ENCODE results near the gene HRH1.
A peak's percentile ranks its signal among the peaks of the same experiment; 100 is the strongest.

HRH1 gene

DNA sequence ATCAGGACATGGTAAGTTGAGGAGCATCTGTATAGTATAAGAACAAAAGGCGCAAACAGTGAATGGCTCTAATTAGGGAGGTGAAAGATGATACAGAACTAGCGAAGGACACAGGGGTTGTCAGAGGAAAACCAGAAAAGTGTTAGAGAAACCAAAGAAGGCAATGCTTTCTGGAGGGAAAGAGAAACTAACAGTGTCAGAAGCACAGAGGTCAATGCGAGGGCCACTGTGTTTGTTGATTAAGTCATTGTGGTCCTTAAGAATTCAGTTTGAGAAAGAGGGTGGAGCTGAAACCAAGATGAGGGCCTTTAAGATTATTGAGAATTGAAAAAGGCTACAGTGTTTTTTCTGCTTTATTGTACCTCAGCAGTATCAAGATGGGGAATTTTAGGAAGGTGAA lies 146.7 kb downstream of the HRH1 start:
- Histone ChIP-seq H3K4me3 (no peak overlapping the region), H4K20me1 (peaks cover 9% of the 10 kb centered on the region; the same call in 1 of the 2 replicates), H3K27me3 (no peaks in the 10 kb centered on the region), H3K4me1 (peaks cover 12% of the 10 kb centered on the region), H3K9me3 (no peaks in the 10 kb centered on the region), H3K27ac (no peak overlapping the region), H3K9ac (no peak overlapping the region), H3K36me3 (peaks cover 86% of the 10 kb centered on the region), H3K4me2 (no peak overlapping the region)
- TF ChIP-seq Cebpa-rat (IDR thresholded peaks at IDR 0.05), result no peak

DNA sequence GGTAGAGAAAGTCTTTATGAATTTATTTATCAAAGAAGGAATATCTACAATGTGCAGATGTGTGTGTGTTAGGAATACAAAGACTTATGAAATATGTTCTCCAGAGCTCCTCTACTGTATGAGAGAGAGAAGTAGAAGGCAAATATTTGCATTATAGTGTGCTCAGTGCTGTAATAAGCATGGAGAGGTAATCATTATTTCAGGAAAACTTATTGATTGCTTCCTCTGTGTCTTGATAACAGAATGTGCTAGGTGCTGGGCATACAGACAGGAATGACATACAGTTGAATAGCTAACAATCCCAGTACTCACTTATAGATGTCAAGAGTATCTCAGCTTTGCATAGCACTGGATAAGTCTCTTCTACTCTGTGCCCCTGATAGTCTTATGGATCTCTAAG lies 148.2 kb downstream of the HRH1 start:
- Histone ChIP-seq H3K9ac (no peak overlapping the region), H3K4me1 (peaks cover 24% of the 10 kb centered on the region), H4K20me1 (peaks cover 9% of the 10 kb centered on the region; the same call in 1 of the 2 replicates), H3K27me3 (no peaks in the 10 kb centered on the region), H3K4me3 (no peak overlapping the region), H3K9me3 (no peaks in the 10 kb centered on the region), H3K36me3 (peaks cover 92% of the 10 kb centered on the region), H3K27ac (no peak overlapping the region), H3K4me2 (no peak overlapping the region)
- no peak for TF ChIP-seq Cebpa-rat (IDR thresholded peaks at IDR 0.05)

DNA sequence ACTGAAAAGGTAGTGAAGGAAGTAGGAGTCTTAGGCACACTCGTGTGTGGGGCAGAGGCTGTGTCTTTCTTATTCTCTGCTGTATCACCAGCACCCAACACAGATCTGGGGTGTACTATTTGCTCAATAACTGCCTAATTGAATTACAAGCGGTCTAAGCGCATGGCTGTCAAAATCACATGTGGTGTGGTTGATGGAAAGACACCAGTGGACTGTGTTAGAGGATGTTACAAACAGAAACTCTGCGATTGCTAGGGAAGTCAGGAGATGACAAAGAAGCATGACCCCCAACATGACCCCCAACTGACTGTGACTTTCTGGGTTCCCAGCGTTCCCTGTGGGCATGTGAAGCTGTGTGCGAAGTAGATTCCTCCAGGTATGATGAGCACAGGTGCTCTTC lies 149.9 kb downstream of the HRH1 start:
- Histone ChIP-seq H3K4me3 (no peak overlapping the region), H3K9me3 (no peaks in the 10 kb centered on the region), H3K27me3 (no peaks in the 10 kb centered on the region), H3K9ac (no peak overlapping the region), H3K4me2 (no peak overlapping the region), H4K20me1 (0 out of 2 replicates have a peak, but pooled peaks cover 4% of the 10 kb centered on the region), H3K36me3 (peaks cover 93% of the 10 kb centered on the region), H3K27ac (no peak overlapping the region), H3K4me1 (peaks cover 24% of the 10 kb centered on the region)
- TF ChIP-seq Cebpa-rat (IDR thresholded peaks at IDR 0.05), result no peak

- no peak overlapping the region for H3K9ac ChIP-seq
- H3K4me3 ChIP-seq, result no peak overlapping the region
- no peak for TF ChIP-seq Cebpa-rat (IDR thresholded peaks at IDR 0.05)
- peaks cover 24% of the 10 kb centered on the region for H3K4me1 ChIP-seq
- 0 out of 2 replicates have a peak, but pooled peaks cover 4% of the 10 kb centered on the region for H4K20me1 ChIP-seq
- no peaks in the 10 kb centered on the region for H3K9me3 ChIP-seq
- no peak overlapping the region for H3K27ac ChIP-seq
- H3K4me2 ChIP-seq, result no peak overlapping the region
- H3K27me3 ChIP-seq, result no peaks in the 10 kb centered on the region
- H3K36me3 ChIP-seq, result peaks cover 92% of the 10 kb centered on the region
Measured at GRCh38 chr3:11305509-11305908, 151.2 kb downstream of the HRH1 start.

- no peak overlapping the region for H3K27ac ChIP-seq
- TF ChIP-seq Cebpa-rat (IDR thresholded peaks at IDR 0.05), result no peak
- no peak overlapping the region for H3K9ac ChIP-seq
- peaks cover 90% of the 10 kb centered on the region for H3K36me3 ChIP-seq
- no peak overlapping the region for H3K4me3 ChIP-seq
- no peaks in the 10 kb centered on the region for H4K20me1 ChIP-seq
- peak overlapping the region; percentile 21; the same call in 1 of the 2 replicates for H3K4me2 ChIP-seq
- H3K27me3 ChIP-seq, result no peaks in the 10 kb centered on the region
- H3K9me3 ChIP-seq, result no peaks in the 10 kb centered on the region
- peaks cover 24% of the 10 kb centered on the region for H3K4me1 ChIP-seq
Measured at GRCh38 chr3:11306817-11307589, 152.7 kb downstream of the HRH1 start.

DNA sequence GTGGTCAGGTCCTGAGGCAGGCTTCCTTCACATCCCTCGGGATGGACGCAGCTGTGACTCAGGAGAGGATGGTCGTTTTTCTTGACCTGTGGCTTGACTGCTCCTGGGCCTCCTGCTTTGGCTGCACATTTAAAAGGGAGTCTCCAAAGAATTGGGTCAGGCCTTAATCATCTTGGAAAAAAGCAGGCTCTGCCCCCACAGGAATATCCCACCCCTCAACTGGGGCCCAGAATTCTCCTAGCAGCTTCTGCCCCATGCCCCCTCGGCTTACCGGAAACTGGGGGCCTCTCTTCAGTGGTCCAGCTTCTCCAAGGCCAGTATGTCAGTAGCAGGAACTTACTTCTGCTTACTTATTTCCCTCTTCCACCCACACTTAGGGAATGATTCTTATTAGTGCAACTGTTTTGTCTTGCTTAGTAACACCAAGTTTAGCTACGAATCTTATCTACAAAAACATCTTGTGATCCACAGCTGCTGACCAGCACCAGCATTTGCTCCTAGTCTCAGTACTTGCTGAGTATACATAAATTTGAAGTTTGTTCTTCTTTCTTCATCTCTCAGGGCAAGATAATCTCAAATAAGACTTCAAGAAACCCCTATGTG lies 153.6 kb downstream of the HRH1 start:
- TF ChIP-seq Cebpa-rat (IDR thresholded peaks at IDR 0.05), result no peak
- Histone ChIP-seq H3K4me1 (peaks cover 24% of the 10 kb centered on the region), H4K20me1 (no peaks in the 10 kb centered on the region), H3K9me3 (no peaks in the 10 kb centered on the region), H3K27me3 (no peaks in the 10 kb centered on the region), H3K4me2 (no peak overlapping the region), H3K4me3 (no peak overlapping the region), H3K36me3 (peaks cover 90% of the 10 kb centered on the region), H3K9ac (no peak overlapping the region), H3K27ac (no peak overlapping the region)

DNA sequence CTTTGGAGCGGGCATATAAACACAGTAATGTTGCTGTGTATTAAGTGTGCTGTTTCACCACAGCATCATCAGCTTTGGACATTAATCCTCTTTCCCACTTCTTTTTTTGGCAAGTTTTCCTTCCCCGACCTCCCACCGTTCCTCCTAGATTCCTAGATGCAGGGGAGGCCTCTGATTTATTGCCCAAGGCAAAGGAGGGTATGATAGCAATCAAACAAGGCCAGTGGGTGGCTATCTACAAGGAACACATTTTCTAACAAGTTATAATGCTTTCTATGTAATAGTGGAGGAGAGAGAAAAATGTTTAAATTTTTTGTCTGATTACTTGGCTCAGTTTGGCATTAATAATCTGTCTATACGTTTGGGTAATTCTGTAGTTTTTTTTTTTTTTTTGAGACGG lies 156.0 kb downstream of the HRH1 start:
- no peaks in the 10 kb centered on the region for H4K20me1 ChIP-seq
- no peaks in the 10 kb centered on the region for H3K9me3 ChIP-seq
- no peak for TF ChIP-seq Cebpa-rat (IDR thresholded peaks at IDR 0.05)
- H3K9ac ChIP-seq, result no peak overlapping the region
- no peak overlapping the region for H3K4me3 ChIP-seq
- no peak overlapping the region for H3K27ac ChIP-seq
- H3K27me3 ChIP-seq, result no peaks in the 10 kb centered on the region
- no peak overlapping the region for H3K4me2 ChIP-seq
- H3K36me3 ChIP-seq, result peaks cover 93% of the 10 kb centered on the region
- H3K4me1 ChIP-seq, result peaks cover 16% of the 10 kb centered on the region

DNA sequence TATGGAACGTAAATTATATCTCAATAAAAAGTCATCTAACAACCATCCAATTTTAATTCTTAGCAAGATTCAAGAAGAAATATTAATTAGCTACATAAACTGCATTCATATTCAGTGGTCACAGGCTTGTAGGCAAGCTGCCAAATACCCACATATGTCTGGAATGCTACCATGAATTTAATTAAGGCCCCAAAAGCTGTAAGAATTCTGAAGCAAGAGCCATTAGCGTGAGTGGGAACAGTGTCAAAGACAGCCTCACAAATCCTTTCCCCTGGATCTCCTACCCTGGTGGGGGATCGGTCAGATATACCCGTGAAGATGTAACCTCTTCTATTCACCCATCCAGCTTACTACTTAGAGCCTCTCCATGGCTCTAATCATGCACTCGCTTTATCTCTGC lies 157.9 kb downstream of the HRH1 start:
- Histone ChIP-seq H3K4me1 (peaks cover under 1% of the 10 kb centered on the region; the same call in 1 of the 2 replicates), H3K9ac (no peak overlapping the region), H3K36me3 (peaks cover 96% of the 10 kb centered on the region), H4K20me1 (no peaks in the 10 kb centered on the region), H3K27ac (no peak overlapping the region), H3K27me3 (no peaks in the 10 kb centered on the region), H3K9me3 (no peaks in the 10 kb centered on the region), H3K4me3 (no peak overlapping the region), H3K4me2 (no peak overlapping the region)
- no peak for TF ChIP-seq Cebpa-rat (IDR thresholded peaks at IDR 0.05)

Measured in BLaER1 (cell line).